HG03064 (cell line): ENCODE measurements around the gene OGFR.
A peak's percentile ranks its signal among the peaks of the same experiment; 100 is the strongest.
"Not testable (repeated sequence)": the region's sequence is repeated elsewhere in the genome, so short reads cannot be mapped to it uniquely, and the experiment has no call there.

ENCODE experiments used
- ATAC-seq: cut with Tn5 transposase; IDR thresholded peaks from one replicate; pipeline ENCODE4 v1.9.1; 2021; ENCODE audit warnings: low read depth; ENCODE audit not compliant: unreplicated experiment

The OGFR gene

GRCh38 chr20:62853304-62853703 lies 48.7 kb downstream of the OGFR start:
- not testable (repeated sequence) for ATAC-seq

- ATAC-seq: no peak
These were observed 49.5 kb downstream of the OGFR start for GRCh38 chr20:62854121-62854520.

- no peak for ATAC-seq
These were observed 50.5 kb downstream of the OGFR start for GRCh38 chr20:62855120-62855519.

GRCh38 chr20:62856931-62857619 lies 52.4 kb downstream of the OGFR start:
- ATAC-seq: no peak

- ATAC-seq: no peak
These were observed 53.6 kb downstream of the OGFR start for GRCh38 chr20:62858058-62858830.

GRCh38 chr20:62859721-62860120 lies 55.1 kb downstream of the OGFR start:
- ATAC-seq: no peak

- no peak for ATAC-seq
These were observed 55.8 kb downstream of the OGFR start for GRCh38 chr20:62860391-62860923.

GRCh38 chr20:62860924-62861691 lies 56.5 kb downstream of the OGFR start:
- peak; percentile 31 for ATAC-seq

GRCh38 chr20:62861726-62862336 lies 57.2 kb downstream of the OGFR start, which contains the start of gene TCFL5:
TSS of gene TCFL5 (minus strand) at chr20:62861822. CDS start at chr20:62861670, 152 bp downstream.
- ATAC-seq: peak; percentile 57
